ENCODE measurements around the gene KIF13A. TPM values are rescaled to one million over a fixed set of nuclear protein-coding genes. Genes with fewer than 3 reads are reported as not detected.
"Not testable (repeated sequence)": the region's sequence is repeated elsewhere in the genome, so short reads cannot be mapped to it uniquely, and the experiment has no call there.

Gene KIF13A
- total RNA-seq, 3 donors from 2014 or later: 40.0 to 60.4 (median 49.6) TPM

DNA sequence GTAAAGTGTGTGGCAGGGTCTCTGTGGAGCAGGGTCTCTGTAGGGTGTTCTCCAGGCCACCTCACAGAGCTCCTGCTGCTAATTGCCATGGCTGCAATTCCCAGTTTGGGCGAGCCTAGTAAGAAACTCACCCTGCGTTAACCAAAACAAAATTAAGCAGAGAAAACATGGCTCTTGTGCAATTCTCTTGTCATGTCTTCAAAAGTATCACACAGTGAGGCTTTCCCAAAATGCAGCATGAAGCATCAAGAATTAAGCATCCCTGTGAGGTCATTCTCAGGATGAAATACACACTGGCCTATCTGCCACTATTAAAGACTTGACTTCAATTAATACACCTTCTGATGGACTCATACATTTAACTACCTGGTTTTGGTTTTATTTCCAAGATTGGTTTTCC, 72.8 kb downstream of the KIF13A start:
- Histone ChIP-seq H3K36me3 (no peaks in the 10 kb centered on the region), H3K27me3 (no peaks in the 10 kb centered on the region), H3K27ac (no peak overlapping the region), H3K4me1 (no peaks in the 10 kb centered on the region), H3K9me3 (no peaks in the 10 kb centered on the region), H3K4me3 (no peak overlapping the region)
- intact Hi-C loops (cut with DNase I; ENCODE audit: low total_unique reads): no loop called here
- no peak for DNase-seq (ENCODE audit: low spot score in 2 of 2)
- no peak for TF ChIP-seq POLR2AphosphoS5 (IDR thresholded peaks at IDR 0.05)
- no peak for TF ChIP-seq POLR2A (IDR thresholded peaks at IDR 0.05)
- TF ChIP-seq, protein P1, sequence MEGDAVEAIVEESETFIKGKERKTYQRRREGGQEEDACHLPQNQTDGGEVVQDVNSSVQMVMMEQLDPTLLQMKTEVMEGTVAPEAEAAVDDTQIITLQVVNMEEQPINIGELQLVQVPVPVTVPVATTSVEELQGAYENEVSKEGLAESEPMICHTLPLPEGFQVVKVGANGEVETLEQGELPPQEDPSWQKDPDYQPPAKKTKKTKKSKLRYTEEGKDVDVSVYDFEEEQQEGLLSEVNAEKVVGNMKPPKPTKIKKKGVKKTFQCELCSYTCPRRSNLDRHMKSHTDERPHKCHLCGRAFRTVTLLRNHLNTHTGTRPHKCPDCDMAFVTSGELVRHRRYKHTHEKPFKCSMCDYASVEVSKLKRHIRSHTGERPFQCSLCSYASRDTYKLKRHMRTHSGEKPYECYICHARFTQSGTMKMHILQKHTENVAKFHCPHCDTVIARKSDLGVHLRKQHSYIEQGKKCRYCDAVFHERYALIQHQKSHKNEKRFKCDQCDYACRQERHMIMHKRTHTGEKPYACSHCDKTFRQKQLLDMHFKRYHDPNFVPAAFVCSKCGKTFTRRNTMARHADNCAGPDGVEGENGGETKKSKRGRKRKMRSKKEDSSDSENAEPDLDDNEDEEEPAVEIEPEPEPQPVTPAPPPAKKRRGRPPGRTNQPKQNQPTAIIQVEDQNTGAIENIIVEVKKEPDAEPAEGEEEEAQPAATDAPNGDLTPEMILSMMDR (IDR thresholded peaks at IDR 0.05): no peak

DNA sequence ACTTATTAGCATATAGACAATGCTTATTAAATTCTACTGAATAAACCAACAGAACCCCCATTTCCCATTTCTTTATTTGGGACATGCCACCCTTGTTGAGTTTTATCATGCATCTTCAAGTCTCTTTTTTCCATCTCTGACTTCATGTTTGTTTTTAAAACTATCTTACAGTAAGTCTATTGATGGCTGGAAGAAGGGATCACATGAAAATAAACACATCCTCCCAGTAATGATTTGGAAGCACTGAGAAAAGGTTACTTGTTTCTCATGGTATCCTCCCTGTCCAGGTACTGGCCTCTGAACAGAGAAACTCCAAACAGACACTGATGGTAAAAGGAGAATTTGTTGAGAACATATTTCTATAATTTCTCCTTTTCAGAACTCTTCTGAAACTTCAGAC, 74.9 kb downstream of the KIF13A start:
- no peak overlapping the region for H3K27ac ChIP-seq
- no peak for TF ChIP-seq POLR2AphosphoS5 (IDR thresholded peaks at IDR 0.05)
- TF ChIP-seq, protein P1 (IDR thresholded peaks at IDR 0.05): no peak
- TF ChIP-seq POLR2A (IDR thresholded peaks at IDR 0.05): no peak

DNA sequence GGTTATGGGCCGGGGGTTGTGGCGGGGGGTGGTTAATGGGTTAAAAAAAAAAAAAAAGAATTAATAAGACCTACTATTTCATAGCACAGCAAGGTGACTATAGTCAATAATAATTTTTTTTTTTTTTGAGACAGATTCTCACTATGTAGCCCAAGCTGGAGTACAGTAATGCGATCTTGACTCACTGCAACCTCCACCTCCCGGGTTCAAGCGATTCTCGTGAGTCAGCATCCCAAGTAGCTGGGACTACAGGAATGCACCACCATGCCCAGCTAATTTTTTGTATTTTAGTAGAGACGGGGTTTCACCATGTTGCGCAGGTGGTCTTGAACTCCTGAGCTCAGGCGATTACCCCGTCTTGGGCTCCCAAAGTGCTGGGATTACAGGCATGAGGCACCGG, 75.8 kb downstream of the KIF13A start:
- H3K27ac ChIP-seq; intact Hi-C loops (cut with DNase I; ENCODE audit: low total_unique reads); H3K9me3 ChIP-seq; H3K4me1 ChIP-seq; H3K4me3 ChIP-seq; H3K36me3 ChIP-seq; H3K27me3 ChIP-seq; DNase-seq (ENCODE audit: low spot score in 2 of 2): not testable (repeated sequence)

More for the DNA sequence above, 74.9 kb downstream of the KIF13A start:
- Histone ChIP-seq H3K36me3 (no peaks in the 10 kb centered on the region), H3K27me3 (no peaks in the 10 kb centered on the region), H3K9me3 (no peaks in the 10 kb centered on the region), H3K4me1 (peaks cover 0 to 3% of the 10 kb centered on the region in 2 donors), H3K4me3 (no peak overlapping the region)
- no peak for DNase-seq (ENCODE audit: low spot score in 2 of 2)
- intact Hi-C loops (cut with DNase I; ENCODE audit: low total_unique reads): no loop called here

DNA sequence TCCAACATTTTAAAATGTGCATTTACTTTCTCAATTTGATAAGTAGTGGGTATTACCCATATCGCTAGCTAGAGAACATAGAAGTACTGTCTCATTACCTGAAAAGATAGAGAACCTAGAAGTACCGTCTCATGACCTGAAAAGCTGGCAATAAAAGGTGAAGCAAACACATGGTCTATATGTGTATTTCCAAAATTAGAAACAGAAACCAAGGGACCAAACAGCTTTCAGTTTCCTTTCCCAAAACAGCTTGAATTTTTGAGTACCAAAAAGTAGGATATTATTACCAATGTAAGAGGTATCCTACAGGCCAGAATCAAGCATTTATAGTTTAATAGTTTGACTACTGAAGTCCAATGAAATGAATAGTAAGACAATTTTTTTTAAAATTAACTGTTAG, 77.2 kb downstream of the KIF13A start:
- Histone ChIP-seq H3K27ac (no peak overlapping the region), H3K4me1 (peaks cover 0 to 9% of the 10 kb centered on the region in 2 donors), H3K36me3 (no peaks in the 10 kb centered on the region), H3K9me3 (no peaks in the 10 kb centered on the region), H3K27me3 (no peaks in the 10 kb centered on the region), H3K4me3 (no peak overlapping the region)
- intact Hi-C loops (cut with DNase I; ENCODE audit: low total_unique reads): no loop called here
- TF ChIP-seq, protein P1 (IDR thresholded peaks at IDR 0.05): no peak
- no peak for TF ChIP-seq POLR2AphosphoS5 (IDR thresholded peaks at IDR 0.05)
- TF ChIP-seq POLR2A (IDR thresholded peaks at IDR 0.05): no peak
- DNase-seq (ENCODE audit: low spot score in 2 of 2): no peak

DNA sequence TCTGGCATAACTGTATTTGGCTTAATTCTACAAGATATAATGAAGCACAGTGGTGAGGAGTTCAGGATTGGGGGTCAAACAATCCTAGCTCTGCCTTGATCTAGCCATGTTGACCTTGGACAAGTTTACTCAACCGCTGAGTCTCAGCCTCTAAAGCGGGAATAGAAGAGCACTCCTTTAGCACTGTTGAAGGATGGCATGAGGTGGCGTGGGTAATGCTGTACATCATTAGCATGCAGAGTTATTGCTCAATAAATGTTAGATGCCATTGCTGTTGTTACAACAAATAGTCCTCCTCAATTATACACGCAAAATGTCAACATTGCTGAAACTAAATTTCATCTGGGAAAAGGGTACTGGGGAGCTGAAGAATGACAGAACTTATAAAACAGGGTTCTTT, 78.6 kb downstream of the KIF13A start:
- Histone ChIP-seq H3K4me1 (peaks cover 0 to 9% of the 10 kb centered on the region in 2 donors), H3K9me3 (no peaks in the 10 kb centered on the region)

More for the DNA sequence above, 78.6 kb downstream of the KIF13A start:
- no peak overlapping the region for H3K27ac ChIP-seq
- H3K4me3 ChIP-seq: no peak overlapping the region
- H3K27me3 ChIP-seq: no peaks in the 10 kb centered on the region
- TF ChIP-seq POLR2A (IDR thresholded peaks at IDR 0.05) (no peak), POLR2AphosphoS5 (IDR thresholded peaks at IDR 0.05) (no peak)
- TF ChIP-seq, protein P1 (IDR thresholded peaks at IDR 0.05): no peak
- intact Hi-C loops (cut with DNase I; ENCODE audit: low total_unique reads): no loop called here
- DNase-seq (ENCODE audit: low spot score in 2 of 2): no peak
- no peaks in the 10 kb centered on the region for H3K36me3 ChIP-seq

Measured in breast epithelium (tissue), 4 donors.